SK-N-SH (cell line): ENCODE results near the gene CACNA1A. TPM values are rescaled to one million over a fixed set of nuclear protein-coding genes. Genes with fewer than 3 reads are reported as not detected.
"Not testable (repeated sequence)": the region's sequence is repeated elsewhere in the genome, so short reads cannot be mapped to it uniquely, and the experiment has no call there.

ENCODE experiments used
- CTCF ChIA-PET: fragments of 300-600, 350-600 bp; formaldehyde crosslinking; extraction: SDS; loops from one replicate; lab custom pipeline; 2021; lab: Yijun Ruan, JAX
- POLR2A ChIA-PET: fragments of 350-600 bp; sonication (Branson Sonifier 250); formaldehyde crosslinking; extraction: SDS; loops from one replicate; lab custom pipeline; 2020; ENCODE audit warnings: antibody characterized with exemption, inconsistent platforms; lab: Yijun Ruan, JAX
- DNase-seq: peaks from one replicate; pipeline ENCODE4 v3.0.0; 2012
- H2AFZ ChIP-seq: fragments of 200-600 bp; sonication (generic); 2 replicates; pipeline ENCODE4 v1.8.1; 2016; ENCODE audit warnings: antibody characterized with exemption, mild to moderate bottlenecking, low read depth
- H3F3A ChIP-seq: fragments of 200-600 bp; sonication (generic); replicated peaks from 2 replicates; pipeline ENCODE3; 2016; ENCODE audit warnings: antibody characterized with exemption, mild to moderate bottlenecking; ENCODE audit not compliant: insufficient read depth
- H3K27ac ChIP-seq, 2 experiments: fragments of 200-500 bp in 1 of 2; fragments of 200-600 bp in 1 of 2; sonication (Bioruptor generic) in 1 of 2; sonication (generic), shearing (Covaris generic) in 1 of 2; 2 replicates each; pipeline versions ENCODE4 v1.5.1 to v1.6.1; 2014 to 2016; ENCODE audit warnings: low read depth in 2 of 2, inconsistent platforms in 1 of 2, low read length in 1 of 2, mild to moderate bottlenecking in 1 of 2, mixed read lengths in 1 of 2
- H3K27me3 ChIP-seq: fragments of 200-600 bp; sonication (generic), shearing (Covaris generic); 2 replicates; pipeline ENCODE4 v1.6.1; 2016; ENCODE audit warnings: mixed run types; ENCODE audit not compliant: insufficient read depth
- H3K36me3 ChIP-seq, 2 experiments: fragments of 200-500 bp in 1 of 2; fragments of 200-600 bp in 1 of 2; sonication (Bioruptor generic) in 1 of 2; sonication (generic) in 1 of 2; replicated peaks in 1 of 2; 2 replicates each; pipeline versions ENCODE3 to v1.5.1; 2014 to 2016; ENCODE audit warnings: low read length in 1 of 2, mild to moderate bottlenecking in 1 of 2; ENCODE audit not compliant: insufficient read depth in 2 of 2, control insufficient read depth in 1 of 2
- H3K4me1 ChIP-seq, 2 experiments: fragments of 200-500 bp in 1 of 2; fragments of 200-600 bp in 1 of 2; sonication (Bioruptor generic) in 1 of 2; sonication (generic), shearing (Covaris generic) in 1 of 2; 2 replicates each; pipeline versions ENCODE4 v1.5.1 to v1.6.1; 2014 to 2016; ENCODE audit warnings: low read depth in 1 of 2, low read length in 1 of 2, mixed run types in 1 of 2; ENCODE audit not compliant: insufficient read depth in 2 of 2, control insufficient read depth in 1 of 2
- H3K4me2 ChIP-seq: fragments of 200-600 bp; sonication (generic), shearing (Covaris generic); 2 replicates; pipeline ENCODE4 v1.6.1; 2017; ENCODE audit warnings: mixed run types
- H3K4me3 ChIP-seq, 2 experiments: fragments of 200-500 bp in 1 of 2; fragments of 200-600 bp in 1 of 2; sonication (Bioruptor generic) in 1 of 2; sonication (generic), shearing (Covaris generic) in 1 of 2; 2 replicates each; pipeline versions ENCODE4 v1.5.1 to v1.8.1; 2014 to 2016; ENCODE audit warnings: low read depth in 2 of 2, inconsistent platforms in 1 of 2, low read length in 1 of 2, mild to moderate bottlenecking in 1 of 2, mixed read lengths in 1 of 2, moderate library complexity in 1 of 2
- H3K79me2 ChIP-seq: fragments of 200-600 bp; sonication (generic); 2 replicates; pipeline ENCODE4 v1.8.1; 2017; ENCODE audit warnings: mild to moderate bottlenecking; ENCODE audit not compliant: insufficient read depth
- H3K9ac ChIP-seq: fragments of 200-600 bp; sonication (generic); 2 replicates; pipeline ENCODE4 v1.6.1; 2017; ENCODE audit warnings: mixed run types
- H3K9me2 ChIP-seq: fragments of 200-600 bp; sonication (generic); 2 replicates; pipeline ENCODE4 v1.6.1; 2017; ENCODE audit warnings: mixed run types
- H3K9me3 ChIP-seq: fragments of 200-600 bp; sonication (generic); 2 replicates; pipeline ENCODE4 v1.6.1; 2017; ENCODE audit warnings: mixed run types, mild to moderate bottlenecking, moderate library complexity
- H4K20me1 ChIP-seq: fragments of 200-600 bp; sonication (generic); 2 replicates; pipeline ENCODE4 v1.6.1; 2017; ENCODE audit warnings: mild to moderate bottlenecking, mixed run types; ENCODE audit not compliant: insufficient read depth
- EP300 ChIP-seq, 2 experiments: IDR thresholded peaks; 2 replicates each; pipeline versions ENCODE4 v1.4.0 to v1.6.1; 2012; ENCODE audit warnings: borderline replicate concordance in 1 of 2, low read depth in 1 of 2, low read length in 1 of 2
- EZH2phosphoT487 ChIP-seq: fragments of 200-600 bp; sonication (generic); IDR thresholded peaks from 2 replicates; pipeline ENCODE4 v1.6.1; 2017; ENCODE audit warnings: low read depth, mixed run types, mild to moderate bottlenecking, antibody characterized with exemption, moderate library complexity, borderline replicate concordance
- FOXM1 ChIP-seq: IDR thresholded peaks from 2 replicates; pipeline ENCODE4 v1.4.0; 2012; ENCODE audit warnings: low read depth, mild to moderate bottlenecking
- IRF3 ChIP-seq: fragments of 150-350 bp; IDR thresholded peaks from 2 replicates; pipeline ENCODE4 v1.6.1; 2016; ENCODE audit warnings: mild to moderate bottlenecking, low read depth, low read length
- MEF2A ChIP-seq: IDR thresholded peaks from 2 replicates; pipeline ENCODE4 v1.4.0; 2012; ENCODE audit warnings: low read depth, borderline replicate concordance
- MXI1 ChIP-seq: IDR thresholded peaks from 2 replicates; pipeline ENCODE4 v1.6.1; 2012; ENCODE audit warnings: mild to moderate bottlenecking, low read depth, low read length, improper control_type of control experiment
- POLR2AphosphoS5 ChIP-seq: IDR thresholded peaks from 2 replicates; pipeline ENCODE4 v1.6.1; 2012; ENCODE audit warnings: low read depth, low read length
- WGBS: methylation state at CpG from one replicate; pipeline ENCODE4 v1.1.6; 2017; ENCODE audit warnings: low lambda C conversion rate; 5-methylcytosine and 5-hydroxymethylcytosine counted together
- polyA plus RNA-seq, 3 experiments: library from polyadenylated mRNA; depleted of rRNA; stranded (reverse); fragments of >200 nt; gene quantifications; 2 replicates each; pipeline ENCODE4 v1.2.3, GENCODE V29; 2012

The CACNA1A gene
- polyA plus RNA-seq, 1 of the 3 experiments (the other 2 are of a cell fraction): 1.3 TPM

DNA sequence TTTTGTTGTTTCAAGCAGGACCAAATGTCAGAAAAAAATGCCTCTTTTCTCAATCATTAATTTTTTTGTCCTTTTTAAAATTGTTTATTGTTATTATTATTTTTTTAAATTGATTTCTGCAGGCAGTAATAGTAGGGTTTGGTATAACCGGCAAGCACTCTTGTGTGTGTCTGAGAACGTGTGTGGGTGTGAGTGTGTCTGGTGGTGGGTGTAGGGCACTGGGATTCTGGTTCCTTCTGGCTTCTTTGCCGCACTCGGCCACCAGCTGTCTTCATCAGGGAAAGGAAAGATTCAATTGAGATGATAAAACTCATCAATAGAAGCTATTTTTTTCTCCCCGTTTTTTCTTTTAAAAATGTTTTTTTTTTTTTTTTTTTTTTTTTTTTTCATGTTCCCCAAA is 299.7 kb downstream of the CACNA1A start:
- no peaks in the 10 kb centered on the region for H3K27me3 ChIP-seq
- H3K9ac ChIP-seq: no peak overlapping the region
- no peak overlapping the region for H3K27ac ChIP-seq
- H4K20me1 ChIP-seq: no peaks in the 10 kb centered on the region
- 97% methylated on average over 5 of the region's 5 CpGs for WGBS
- no peaks in the 10 kb centered on the region for H3K4me1 ChIP-seq
- DNase-seq: no peak
- peaks cover 3% of the 10 kb centered on the region for H3F3A ChIP-seq
- H3K79me2 ChIP-seq: no peaks in the 10 kb centered on the region
- H3K4me2 ChIP-seq: no peak overlapping the region
- no peak overlapping the region for H3K4me3 ChIP-seq
- ChIA-PET POLR2A (no interaction called here), CTCF (interaction anchor here (0.6 kb wide), 1 partner anchor 31 kb away, joined by 3 read pairs; no protein-coding TSS in a partner anchor)
- no peaks in the 10 kb centered on the region for H3K36me3 ChIP-seq
- H2AFZ ChIP-seq: no peak overlapping the region
- H3K9me3 ChIP-seq: no peaks in the 10 kb centered on the region
- TF ChIP-seq MXI1 (no peak), IRF3 (no peak), FOXM1 (no peak)
- no peaks in the 10 kb centered on the region for H3K9me2 ChIP-seq

- WGBS: 95% methylated on average over 7 of the region's 7 CpGs
- H3K79me2 ChIP-seq, H3F3A ChIP-seq, H3K4me1 ChIP-seq, H3K4me2 ChIP-seq, DNase-seq, H3K27me3 ChIP-seq, H3K27ac ChIP-seq, H3K9me3 ChIP-seq, H3K36me3 ChIP-seq, H4K20me1 ChIP-seq, H3K4me3 ChIP-seq, POLR2A ChIA-PET, H3K9me2 ChIP-seq, H2AFZ ChIP-seq, H3K9ac ChIP-seq: not testable (repeated sequence)
- CTCF ChIA-PET: interaction anchor here (1.5 kb wide), 1 partner anchor 11 kb away, joined by 7 read pairs; no protein-coding TSS in a partner anchor
Measured at GRCh38 chr19:13202112-13202511, 304.2 kb downstream of the CACNA1A start.

DNA sequence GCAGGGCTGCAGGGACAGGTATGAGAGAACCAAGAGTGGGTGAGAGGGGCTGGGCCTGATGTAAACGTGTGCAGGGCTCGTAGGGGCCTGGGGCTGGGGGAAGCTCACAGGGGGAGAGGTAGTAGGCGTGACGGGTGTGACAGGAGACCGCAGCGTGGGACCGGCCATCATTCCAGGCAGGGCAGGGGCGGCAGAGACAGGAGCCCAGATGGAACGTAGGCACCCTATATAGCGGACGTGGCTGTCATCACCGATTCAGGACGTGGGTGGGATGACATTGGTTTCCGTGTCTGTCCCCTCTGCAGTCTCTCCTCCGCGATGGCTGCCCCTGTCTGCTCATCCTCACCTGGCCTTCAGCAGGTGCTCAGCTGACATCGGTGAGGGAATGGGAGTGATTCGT is 307.6 kb downstream of the CACNA1A start:
- no peaks in the 10 kb centered on the region for H3K36me3 ChIP-seq
- WGBS: 88% methylated on average over 12 of the region's 18 CpGs

More for the DNA sequence above, 307.6 kb downstream of the CACNA1A start:
- no peaks in the 10 kb centered on the region for H3K4me1 ChIP-seq
- H3K9me3 ChIP-seq: no peaks in the 10 kb centered on the region
- no peaks in the 10 kb centered on the region for H4K20me1 ChIP-seq
- H3K9me2 ChIP-seq: no peaks in the 10 kb centered on the region
- CTCF ChIA-PET: no interaction called here
- TF ChIP-seq POLR2AphosphoS5: no peak
- no peak for TF ChIP-seq EZH2phosphoT487
- no peak for TF ChIP-seq MEF2A
- no peak for TF ChIP-seq EP300 (IDR thresholded peaks at IDR 0.05; ENCODE audit: borderline replicate concordance in 1 of 2, low read depth in 1 of 2, low read length in 1 of 2)
- H3K27me3 ChIP-seq: no peaks in the 10 kb centered on the region
- no peak overlapping the region for H2AFZ ChIP-seq
- no peak overlapping the region for H3K4me3 ChIP-seq
- H3K9ac ChIP-seq: no peak overlapping the region
- DNase-seq: no peak
- no peaks in the 10 kb centered on the region for H3K79me2 ChIP-seq
- H3K4me2 ChIP-seq: no peak overlapping the region
- peaks cover 3% of the 10 kb centered on the region for H3F3A ChIP-seq
- POLR2A ChIA-PET: no interaction called here
- no peak overlapping the region for H3K27ac ChIP-seq
